Neural crest cell (in vitro differentiated cells): ENCODE measurements around the gene ECE1. TPM values are rescaled to one million over a fixed set of nuclear protein-coding genes. Genes with fewer than 3 reads are reported as not detected.

ENCODE experiments used
- DNase-seq: peaks from one replicate; pipeline ENCODE4 v3.0.0; 2021; ENCODE audit warnings: low read depth, mixed read lengths, low spot score
- H3K27ac Mint-ChIP-seq: one replicate; pipeline ENCODE4 v1.8.0; 2021; ENCODE audit warnings: mild to moderate bottlenecking, mixed read lengths; ENCODE audit not compliant: unreplicated experiment
- H3K27me3 Mint-ChIP-seq: 2 replicates; pipeline ENCODE4 v1.8.0; 2021; ENCODE audit warnings: low read depth, mild to moderate bottlenecking, mixed read lengths
- H3K36me3 Mint-ChIP-seq: 2 replicates; pipeline ENCODE4 v1.8.0; 2021; ENCODE audit warnings: low read depth, mild to moderate bottlenecking, mixed read lengths
- H3K4me1 Mint-ChIP-seq: 2 replicates; pipeline ENCODE4 v1.8.0; 2021; ENCODE audit warnings: mixed read lengths
- H3K4me3 Mint-ChIP-seq: one replicate; pipeline ENCODE4 v1.8.0; 2021; ENCODE audit warnings: mild to moderate bottlenecking, mixed read lengths
- H3K9me3 Mint-ChIP-seq: 2 replicates; pipeline ENCODE4 v1.8.0; 2021; ENCODE audit warnings: mixed read lengths
- CTCF ChIP-seq: fragments of 200-600 bp; sonication (generic); conservative IDR thresholded peaks from 2 replicates; pipeline ENCODE4 v1.5.0; 2021; ENCODE audit warnings: antibody characterized with exemption, mild to moderate bottlenecking
- total RNA-seq: library from RNA; stranded (reverse); gene quantifications from 2 replicates; pipeline ENCODE4 v1.2.1, GENCODE V29; 2021

The ECE1 gene
- total RNA-seq, 1 donor from 2014 or later: 40.3 TPM

DNA sequence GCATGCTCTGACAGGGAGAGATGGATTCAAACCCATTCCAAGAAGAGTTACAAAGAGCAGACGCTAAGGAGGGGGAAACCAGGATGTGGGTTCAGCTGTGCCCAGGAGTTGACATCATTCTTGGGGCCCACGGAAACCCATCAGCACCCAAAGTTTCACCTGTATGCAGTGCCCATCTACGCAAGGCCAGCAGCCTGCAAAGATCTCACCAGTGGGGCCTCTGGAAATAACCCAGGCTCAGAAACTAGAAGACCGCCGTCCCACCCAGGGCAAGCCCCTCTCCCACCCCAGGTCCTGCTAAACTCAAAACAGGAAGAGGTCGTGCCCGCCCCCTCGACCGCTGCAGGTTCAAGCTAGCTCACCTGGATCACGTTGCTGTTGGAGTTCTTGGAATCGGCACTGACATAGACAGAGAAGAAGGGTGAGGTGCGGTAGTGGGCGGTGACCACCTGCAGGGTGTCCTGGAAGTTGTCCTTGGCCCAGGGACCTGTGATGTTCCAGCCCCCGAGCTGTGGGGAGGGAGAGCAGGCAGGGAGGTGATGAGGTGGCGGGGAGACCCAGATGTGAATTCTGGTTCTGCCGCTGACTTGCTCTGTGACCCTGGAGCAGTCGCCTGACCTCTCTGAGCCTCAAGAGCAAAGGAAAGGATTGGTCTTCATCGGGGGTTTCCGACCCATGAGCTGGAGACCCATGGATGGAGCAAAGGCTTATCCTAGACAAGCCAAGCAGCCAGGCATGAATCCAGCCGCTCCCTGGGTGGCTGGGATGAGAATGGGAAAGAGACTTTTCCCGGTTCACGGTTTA is 31.7 kb downstream of the ECE1 start:
- H3K4me3 Mint-ChIP-seq: no peak overlapping the region
- no peaks in the 10 kb centered on the region for H3K27me3 Mint-ChIP-seq
- no peak for TF ChIP-seq CTCF
- no peaks in the 10 kb centered on the region for H3K9me3 Mint-ChIP-seq
- H3K36me3 Mint-ChIP-seq: no peaks in the 10 kb centered on the region
- H3K4me1 Mint-ChIP-seq: peaks cover 41% of the 10 kb centered on the region
- no peak for DNase-seq
- H3K27ac Mint-ChIP-seq: no peak overlapping the region

GRCh38 chr1:21257431-21258135 is 32.7 kb downstream of the ECE1 start:
- H3K4me1 Mint-ChIP-seq: peaks cover 35% of the 10 kb centered on the region
- DNase-seq: no peak
- TF ChIP-seq CTCF: no peak

DNA sequence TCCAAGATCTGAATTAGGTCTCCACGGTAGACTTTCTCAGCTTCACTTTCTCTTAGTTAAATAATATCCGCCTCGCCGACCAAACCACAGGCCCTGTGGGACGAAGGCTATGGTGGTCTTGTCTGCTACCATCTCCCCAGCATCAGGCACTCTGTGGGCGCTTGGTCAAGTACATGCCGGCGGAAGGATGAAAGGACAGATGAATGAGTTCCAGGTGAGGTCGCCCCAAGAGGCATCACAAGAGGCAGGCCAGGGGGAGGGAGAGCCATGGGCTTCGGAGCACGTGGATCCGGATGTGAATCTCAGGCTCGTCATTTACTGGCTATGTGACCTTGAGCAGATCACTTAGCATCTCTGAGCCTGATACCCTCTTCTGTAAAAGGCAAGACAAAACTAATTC is 33.5 kb downstream of the ECE1 start:
- no peaks in the 10 kb centered on the region for H3K27me3 Mint-ChIP-seq
- H3K36me3 Mint-ChIP-seq: no peaks in the 10 kb centered on the region

More at GRCh38 chr1:21257431-21258135, 32.7 kb downstream of the ECE1 start:
- Mint-ChIP-seq H3K4me3 (no peak overlapping the region), H3K36me3 (no peaks in the 10 kb centered on the region), H3K27me3 (no peaks in the 10 kb centered on the region), H3K27ac (no peak overlapping the region), H3K9me3 (no peaks in the 10 kb centered on the region)

DNA sequence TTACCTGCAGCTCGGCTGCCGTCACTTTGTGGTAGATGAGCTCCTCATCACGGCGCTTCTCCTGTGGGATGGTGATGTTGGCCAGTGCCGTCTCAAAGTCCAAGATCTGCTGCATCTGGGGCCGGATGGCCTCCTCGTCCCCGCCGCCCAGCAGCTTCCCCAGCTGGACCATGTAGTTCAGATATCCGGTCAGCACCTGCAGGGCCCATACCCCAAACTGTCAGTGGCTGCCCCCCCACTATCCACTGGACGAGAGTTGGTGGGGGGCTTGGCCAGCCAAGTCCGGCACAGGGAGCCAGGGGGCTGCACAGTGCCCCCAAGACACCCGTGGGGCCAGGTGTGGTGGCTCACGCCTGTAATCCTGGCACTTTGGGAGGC is 34.3 kb downstream of the ECE1 start:
- H3K36me3 Mint-ChIP-seq: no peaks in the 10 kb centered on the region
- no peak for TF ChIP-seq CTCF
- peaks cover 19% of the 10 kb centered on the region for H3K4me1 Mint-ChIP-seq
- no peaks in the 10 kb centered on the region for H3K27me3 Mint-ChIP-seq
- H3K4me3 Mint-ChIP-seq: no peak overlapping the region
- DNase-seq: no peak
- H3K9me3 Mint-ChIP-seq: no peaks in the 10 kb centered on the region
- no peak overlapping the region for H3K27ac Mint-ChIP-seq

More for the DNA sequence above, 33.5 kb downstream of the ECE1 start:
- H3K9me3 Mint-ChIP-seq: no peaks in the 10 kb centered on the region
- DNase-seq: no peak
- no peak for TF ChIP-seq CTCF
- peaks cover 27% of the 10 kb centered on the region for H3K4me1 Mint-ChIP-seq
- no peak overlapping the region for H3K4me3 Mint-ChIP-seq
- H3K27ac Mint-ChIP-seq: no peak overlapping the region

DNA sequence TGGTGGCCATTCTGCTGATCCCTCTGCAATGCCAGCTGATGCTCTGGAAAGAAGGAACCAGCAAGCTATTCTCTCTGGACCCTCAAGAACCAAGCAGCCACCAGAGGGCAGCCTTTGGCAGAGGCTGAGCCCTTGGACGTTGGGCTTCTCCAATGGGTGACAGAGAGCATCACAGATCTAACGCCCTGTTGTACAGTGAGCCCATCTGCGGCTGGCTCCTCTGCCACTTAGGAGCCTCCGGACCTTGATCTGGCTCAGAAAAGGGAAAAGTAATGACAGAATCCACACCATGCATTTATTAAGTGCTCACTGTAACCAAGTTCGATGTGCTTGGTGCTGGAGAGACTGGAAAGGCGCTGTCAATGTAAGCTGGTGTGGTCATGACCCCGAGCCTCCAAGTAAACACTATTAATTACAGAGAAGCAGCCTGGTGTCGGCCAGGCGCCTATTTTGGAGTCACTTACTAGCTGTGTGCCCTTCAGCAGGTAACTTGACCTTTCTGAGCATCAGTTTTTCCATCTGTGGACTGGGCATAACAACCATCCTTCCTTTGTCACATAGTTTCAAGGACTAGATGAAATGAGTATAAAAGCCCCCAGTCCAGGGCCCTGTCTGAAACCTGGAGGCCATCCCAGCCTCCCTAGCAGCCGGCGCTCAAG is 34.9 kb downstream of the ECE1 start:
- peak; percentile 87 for TF ChIP-seq CTCF
- no peak overlapping the region for H3K4me3 Mint-ChIP-seq
- no peaks in the 10 kb centered on the region for H3K36me3 Mint-ChIP-seq
- peak overlapping the region; percentile 30 for H3K27ac Mint-ChIP-seq
- peaks cover 14% of the 10 kb centered on the region for H3K4me1 Mint-ChIP-seq
- H3K27me3 Mint-ChIP-seq: no peaks in the 10 kb centered on the region
- peak; percentile 95 for DNase-seq
- H3K9me3 Mint-ChIP-seq: no peaks in the 10 kb centered on the region
